GM15510 (cell line): ENCODE measurements around the gene PIAS4.

ENCODE experiments used
- POLR2A ChIP-seq: IDR thresholded peaks from 3 replicates; pipeline ENCODE4 v1.6.1; 2011; ENCODE audit warnings: borderline replicate concordance; ENCODE audit not compliant: insufficient read length; ENCODE audit errors: extremely low read depth

The PIAS4 gene

DNA sequence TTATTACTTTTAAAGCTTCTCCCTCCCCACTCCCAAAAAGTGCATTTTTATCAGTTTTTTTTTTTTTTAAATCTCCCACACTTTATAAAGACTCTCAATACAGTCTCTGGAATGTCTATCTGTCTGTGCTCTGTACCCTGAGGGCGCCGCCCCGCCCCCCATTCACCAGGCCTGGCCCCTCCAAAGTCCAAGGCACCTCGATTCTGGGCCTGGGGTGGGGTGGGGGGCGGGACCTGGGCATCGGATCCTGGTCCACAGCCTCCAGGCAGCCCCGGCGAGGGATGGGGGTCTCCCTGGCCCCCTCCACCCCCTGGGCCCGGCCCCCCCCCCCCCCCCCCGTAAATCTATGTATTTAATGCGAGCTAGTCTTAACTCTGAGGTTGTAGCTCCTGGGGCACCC is 35.9 kb downstream of the PIAS4 start:
- TF ChIP-seq POLR2A: no peak

DNA sequence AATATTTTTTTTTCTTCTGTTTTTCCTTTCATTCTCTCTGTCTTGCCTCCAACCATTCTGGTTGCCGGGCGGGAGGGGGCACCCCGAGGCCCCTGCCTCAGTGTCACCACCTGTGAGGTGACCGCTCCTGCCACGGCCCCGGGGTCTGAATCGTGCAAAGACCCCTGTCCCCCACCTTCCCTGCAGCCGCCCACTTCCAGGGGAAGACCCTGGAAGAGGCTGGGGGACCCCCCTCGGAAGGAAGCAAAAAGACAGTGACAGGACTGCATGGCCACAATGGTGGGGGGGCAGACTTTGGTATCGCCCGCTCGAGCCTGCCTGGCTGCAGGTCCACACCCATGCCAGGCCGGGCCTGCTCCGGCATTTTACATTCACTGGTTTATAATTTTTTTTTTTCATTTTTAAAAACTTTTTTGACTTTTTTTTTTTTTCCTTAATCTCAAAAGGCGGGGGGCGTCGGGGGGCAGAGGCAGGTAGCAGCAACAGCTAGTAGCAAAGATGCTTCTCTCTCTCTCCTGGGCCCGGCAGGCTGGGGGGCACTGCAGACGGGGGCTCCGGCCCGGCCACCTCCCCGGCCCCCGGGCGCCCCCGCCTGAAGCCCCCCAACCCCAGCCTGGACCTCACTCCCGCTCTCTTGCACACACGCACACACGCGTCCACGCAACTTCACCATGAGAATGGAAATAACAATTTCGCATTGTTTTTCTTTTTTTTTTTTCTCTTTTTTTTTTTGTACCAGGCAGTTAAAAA is 36.6 kb downstream of the PIAS4 start:
- no peak for TF ChIP-seq POLR2A

DNA sequence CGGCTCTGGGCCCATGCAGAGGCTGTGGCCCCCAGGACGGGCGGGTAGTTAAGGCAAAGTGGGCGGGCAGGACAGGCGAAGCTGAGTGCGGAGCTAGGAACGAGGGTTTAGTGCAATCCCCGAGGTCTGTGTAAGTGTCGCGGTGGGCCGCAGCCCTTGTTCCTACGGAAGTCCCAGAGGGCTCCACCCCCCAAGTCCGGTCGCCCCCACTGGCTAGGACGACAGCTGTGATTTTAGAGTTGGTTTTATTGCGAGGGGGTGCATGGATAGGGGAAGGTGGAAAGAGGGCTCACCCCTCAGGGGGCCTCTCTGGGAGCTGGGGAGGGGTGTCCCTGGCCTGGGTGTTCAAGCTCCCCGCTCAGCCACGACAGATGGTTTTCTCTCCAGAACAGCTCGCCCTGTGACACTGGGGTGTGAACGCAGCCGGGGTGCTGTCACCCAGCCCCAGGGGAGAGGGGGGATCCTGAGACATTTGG is 37.5 kb downstream of the PIAS4 start:
- no peak for TF ChIP-seq POLR2A

DNA sequence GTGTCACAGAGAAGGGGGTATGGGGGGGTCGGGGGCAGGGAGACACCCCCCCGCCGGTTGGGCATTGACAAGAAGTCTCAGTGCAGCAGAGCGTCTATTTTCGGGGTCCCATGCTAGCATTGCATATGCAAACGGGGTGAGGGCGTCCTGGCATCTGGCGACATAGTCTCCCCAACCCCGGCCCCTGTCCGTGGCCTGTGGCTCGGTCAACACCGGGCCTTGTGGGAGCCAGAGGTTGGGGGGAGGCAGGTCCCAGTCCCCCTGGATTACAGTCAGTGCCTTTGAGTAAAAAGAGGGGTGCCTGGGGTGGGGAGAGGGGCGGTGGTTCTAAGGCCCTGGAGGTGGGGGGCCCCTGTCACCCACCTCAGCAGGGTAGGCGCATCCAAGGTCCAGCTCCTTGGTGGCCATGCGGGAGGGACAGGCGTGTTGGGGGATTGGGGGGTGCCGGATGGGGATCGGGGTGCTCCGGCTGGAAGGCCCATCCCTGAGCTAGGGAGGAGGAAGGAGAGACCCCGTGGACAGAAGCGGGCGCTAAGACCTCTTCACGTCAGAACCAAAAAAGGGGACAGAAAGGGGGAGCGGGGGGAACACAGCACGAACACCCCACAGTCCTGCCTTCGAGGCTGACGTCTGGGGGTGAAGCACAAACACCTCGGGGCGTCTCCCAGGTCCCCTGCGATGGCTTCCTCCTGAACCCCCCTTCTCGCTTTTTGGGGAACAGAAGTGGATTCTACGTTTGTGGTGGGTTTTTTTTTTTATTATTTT is 38.2 kb downstream of the PIAS4 start:
- no peak for TF ChIP-seq POLR2A

DNA sequence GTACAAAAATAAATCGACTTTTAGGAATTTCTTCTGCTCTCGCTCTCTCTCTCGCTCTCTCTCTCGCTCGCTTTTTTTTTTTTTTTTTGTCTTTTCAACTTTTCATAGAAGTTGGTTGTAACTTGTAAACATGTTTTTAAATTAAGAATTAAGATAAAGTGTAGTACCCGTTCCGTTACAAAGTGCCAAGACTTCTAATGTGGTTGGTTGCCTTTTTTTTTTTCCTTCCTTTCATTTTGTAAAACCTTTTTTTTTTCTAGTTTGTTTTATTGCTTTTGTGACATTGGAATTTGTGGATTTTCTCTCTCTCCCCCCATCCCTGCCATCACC is 38.8 kb downstream of the PIAS4 start:
- TF ChIP-seq POLR2A: no peak

DNA sequence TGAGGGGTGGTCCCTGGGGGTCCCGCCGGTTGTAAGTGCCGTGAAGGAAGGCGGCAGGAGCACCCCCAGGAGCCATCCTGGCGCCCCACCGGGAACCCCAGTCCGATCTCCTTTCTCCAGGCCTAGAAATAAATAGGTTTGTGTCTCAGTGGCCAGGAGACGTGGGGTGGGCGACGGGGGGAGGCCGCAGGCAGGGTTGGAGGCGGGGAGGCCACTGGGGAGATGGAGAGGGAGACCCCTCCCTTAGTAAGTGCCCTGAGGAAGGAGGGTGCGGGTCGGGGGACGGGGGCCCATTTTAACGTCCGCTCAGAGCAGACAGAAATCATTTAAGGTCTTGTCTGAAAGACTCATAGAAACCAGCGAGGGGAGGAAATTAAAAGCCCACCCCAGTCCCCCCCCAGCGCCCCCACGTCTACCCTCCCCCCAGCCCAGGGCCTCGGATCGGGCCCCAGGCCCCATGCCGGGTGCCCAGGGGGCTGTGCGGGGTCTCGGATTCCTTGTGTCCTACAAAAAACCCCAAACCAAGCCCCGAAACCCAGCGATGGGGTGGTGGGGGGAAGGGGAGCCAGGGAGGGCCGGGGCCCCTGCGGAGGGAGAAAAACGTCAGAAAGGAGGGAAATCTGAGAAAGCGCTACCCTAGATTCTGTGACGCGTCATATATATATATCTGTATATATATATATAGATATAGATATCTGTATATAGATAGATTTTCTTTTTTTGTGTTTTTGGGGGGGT is 39.6 kb downstream of the PIAS4 start:
- TF ChIP-seq POLR2A: no peak

DNA sequence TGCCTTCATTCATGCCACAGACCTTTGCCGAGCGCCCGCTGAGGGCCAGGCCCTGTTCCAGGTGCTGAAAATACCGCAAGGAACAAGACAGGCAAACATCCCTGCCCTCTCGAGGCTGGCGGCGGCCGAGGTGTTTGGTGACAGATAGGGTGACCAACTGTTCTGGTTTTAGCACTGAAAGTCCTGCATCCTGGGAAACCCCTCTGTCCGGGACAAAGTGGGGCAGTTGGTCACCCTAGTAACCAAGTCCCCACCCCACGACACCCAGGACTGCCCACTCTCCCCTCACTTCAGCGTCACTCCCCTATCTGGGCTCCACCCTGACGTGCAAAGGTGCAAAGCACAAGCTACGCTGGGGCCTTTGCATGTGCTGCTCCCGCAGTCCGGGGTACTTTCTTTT is 41.9 kb downstream of the PIAS4 start:
- no peak for TF ChIP-seq POLR2A

DNA sequence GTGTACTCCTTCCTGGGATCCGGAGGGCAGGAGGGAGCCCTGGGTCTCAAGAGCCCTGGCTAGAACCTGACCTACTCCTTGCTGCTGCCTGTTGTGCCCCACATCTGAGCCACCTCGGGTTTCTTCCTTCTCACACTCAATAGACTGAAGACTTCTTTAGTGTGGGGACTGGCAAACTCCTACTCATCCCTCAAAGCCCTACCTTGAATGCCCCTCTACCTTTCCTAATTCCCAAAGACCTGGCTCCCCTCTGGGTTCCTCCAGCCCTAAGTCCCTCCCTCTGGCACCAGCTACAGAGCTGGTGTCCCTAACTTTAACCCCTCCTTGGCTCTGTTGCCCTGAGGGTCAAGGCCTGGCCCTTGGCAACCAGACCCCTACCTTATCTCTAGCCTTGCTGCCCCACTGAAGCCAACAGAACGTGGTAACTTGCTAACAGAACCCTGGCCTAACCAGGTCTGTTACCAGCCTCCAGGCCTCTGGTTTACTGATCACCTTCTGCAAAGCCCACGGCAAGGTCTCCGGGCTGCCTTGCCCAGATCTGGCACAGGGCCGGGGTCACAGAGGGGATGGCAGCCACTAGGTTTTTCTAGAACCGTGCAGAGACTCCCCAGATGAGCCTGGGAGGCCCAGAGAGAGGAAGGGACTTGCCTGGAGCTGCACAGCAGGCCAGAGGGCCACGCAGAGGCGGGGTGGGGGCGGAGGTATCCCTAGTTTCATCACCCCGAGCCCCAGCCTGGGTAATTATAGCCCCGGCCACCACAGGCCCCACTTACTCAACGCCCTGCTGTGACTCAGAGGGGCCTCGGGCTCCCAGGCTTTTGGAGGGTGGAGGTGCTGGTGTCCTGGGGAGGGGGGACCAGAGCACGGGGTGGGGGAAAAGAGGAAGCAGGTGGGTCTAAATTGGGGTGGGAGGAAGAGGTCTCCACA is 43.9 kb downstream of the PIAS4 start:
- TF ChIP-seq POLR2A: no peak

DNA sequence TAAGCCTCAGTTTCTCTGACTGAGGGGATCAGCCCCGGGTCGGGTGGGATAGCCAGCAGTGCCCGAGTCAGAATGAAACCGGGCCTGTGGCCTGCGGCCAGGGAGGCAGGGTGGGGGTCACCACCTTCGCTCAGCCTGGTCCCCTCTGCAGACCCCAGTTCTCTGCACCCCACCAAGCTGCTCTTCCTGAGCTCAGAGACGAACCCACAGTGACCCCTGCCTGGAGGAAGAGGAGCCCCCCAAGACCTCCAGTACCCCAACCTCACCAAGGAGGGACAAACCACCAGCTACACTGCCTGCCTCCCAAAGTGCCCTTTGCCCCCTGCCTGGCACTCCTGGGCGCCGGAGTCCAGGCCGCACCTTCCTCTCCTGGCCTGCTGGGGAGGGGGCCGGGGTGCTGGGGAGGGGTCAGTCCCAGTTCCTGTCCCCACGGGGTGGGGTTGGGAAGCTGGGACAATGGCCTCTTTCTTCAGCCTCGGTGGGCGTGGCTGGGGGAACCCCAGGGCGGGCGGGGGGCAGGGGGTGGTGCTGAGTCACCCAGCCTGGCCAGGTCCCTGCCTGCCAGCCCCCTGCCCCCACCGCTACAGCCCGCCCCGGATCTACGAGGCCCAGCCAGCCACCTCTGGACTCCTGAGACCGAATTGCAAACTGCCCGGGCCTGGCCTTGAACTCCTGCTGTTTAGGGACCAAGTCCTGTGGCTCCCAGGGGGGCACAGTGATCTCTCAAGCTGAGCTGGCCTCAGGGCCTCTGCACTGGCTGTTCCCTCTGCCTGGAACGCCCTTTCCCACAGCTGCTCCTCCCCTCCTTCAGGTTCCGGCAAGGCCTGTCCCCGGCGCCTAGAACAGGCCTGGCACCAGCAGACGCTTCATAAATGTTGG is 44.8 kb downstream of the PIAS4 start:
- TF ChIP-seq POLR2A: no peak

DNA sequence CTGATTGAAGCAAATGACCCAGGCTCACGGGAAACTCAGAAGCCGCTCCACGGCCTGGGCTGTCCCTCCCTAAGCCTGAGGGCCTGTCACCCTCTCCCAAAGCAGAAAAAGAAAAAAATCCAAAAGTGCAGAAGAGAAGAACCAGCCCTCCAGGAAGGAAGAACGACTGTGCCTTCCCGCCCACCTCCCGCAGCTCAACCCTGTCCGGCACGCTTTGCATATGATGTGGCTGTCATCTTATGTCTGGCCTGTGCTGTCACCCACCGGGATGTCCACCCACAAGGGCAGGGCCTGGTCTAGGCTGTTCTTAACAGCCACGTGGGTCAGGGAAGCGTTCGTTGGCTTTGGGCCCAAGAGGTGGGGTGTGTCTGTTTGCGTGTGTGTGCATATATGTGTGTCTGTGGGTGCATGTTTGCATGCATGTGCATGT is 45.5 kb downstream of the PIAS4 start:
- TF ChIP-seq POLR2A: no peak

DNA sequence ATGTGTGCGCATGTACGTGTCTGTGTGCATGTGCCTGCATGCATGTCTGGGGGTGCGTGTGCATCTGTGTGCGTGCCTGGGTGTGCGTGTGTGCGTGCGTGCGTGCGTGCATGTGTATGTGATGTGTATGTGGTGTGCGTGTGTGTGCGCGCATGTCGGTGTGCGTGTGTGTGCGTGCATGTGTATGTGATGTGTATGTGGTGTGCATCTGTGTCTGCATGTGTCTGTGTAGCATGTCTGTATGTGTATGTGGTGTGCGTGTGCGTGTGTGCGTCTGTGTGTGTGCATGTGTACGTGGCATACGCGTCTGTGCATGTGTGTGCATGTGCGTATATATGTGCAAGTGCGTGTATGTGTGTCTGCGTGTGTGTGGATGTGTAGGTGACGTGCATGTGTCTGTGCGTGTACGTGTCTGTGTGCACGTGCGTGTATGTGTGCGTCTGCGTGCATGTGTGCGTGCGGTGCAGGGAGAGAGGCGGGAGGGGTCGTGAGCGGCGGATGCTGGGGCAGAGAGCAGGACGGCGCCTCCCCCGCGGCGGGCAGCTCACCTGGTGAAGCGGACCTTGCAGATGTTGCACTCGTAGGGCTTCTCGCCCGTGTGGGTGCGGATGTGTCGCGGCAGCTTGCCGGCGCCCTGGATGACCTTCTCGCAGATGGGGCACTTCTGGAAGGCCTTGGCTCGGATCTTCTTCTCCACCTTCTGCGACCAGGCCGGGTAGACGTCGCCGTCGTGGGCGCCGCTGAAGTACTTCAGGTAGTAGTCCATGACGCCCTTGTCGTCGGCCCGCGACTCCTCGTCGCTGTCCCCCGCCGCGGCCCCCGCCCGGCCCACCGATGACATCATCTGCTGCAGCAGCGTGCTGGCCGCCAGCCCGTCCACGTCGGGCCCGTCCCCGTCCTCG is 46.1 kb downstream of the PIAS4 start:
- no peak for TF ChIP-seq POLR2A

DNA sequence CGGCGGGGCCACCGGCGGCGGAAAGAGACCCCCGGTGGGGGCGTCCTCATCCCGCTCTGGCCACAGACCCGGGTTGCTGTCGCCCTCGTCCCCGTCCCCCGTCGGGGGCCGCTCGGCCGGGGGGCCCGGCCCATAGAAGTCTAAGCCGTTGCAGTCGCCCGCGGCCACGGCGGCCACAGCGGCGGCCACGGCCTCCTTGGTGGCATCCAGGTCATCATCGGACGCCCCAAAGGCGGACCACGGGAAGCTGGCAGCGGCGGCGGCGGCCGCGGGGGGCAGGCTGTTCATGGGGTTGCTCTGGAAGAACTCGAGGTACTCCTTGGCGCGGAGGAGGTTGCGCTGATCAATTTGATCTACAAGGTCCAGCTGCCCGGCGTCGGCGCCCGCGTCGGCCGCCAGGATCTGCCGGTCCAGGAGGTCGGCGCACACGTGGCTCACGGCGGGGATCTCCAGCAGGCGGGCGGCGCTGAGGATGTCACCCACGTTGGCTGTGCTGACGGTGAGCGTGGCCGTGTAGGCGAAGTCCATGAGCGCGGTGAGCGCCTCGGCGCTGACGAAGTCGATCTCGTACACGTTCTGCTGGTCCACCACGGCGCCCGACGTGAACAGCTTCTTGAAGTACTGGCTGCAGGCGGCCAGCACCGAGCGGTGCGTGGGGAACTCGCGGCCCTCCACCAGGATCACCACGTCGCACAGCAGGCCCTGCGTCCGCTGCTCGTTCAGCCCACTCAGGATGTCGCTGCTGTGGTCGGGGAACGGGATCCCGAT is 47.1 kb downstream of the PIAS4 start:
- TF ChIP-seq POLR2A: no peak

DNA sequence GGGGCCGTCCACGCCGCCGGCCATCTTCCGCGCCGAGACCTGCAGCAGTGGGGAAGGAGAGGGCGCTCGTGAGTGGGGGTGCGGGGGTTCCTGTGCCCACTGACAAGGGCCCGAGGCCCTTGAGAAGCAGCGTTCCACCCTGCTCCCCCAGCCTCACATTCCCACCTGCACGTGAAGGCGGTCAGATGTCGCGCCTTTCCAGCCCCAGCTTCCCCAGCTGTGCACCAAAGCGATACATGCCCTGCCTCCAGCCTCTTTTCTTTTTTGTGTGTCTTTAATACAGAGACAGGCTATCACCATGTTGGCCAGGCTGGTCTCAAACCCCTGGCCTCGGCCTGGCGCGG is 47.6 kb downstream of the PIAS4 start:
- no peak for TF ChIP-seq POLR2A
